ENCODE results near the gene OXCT1. TPM values are rescaled to one million over a fixed set of nuclear protein-coding genes. Genes with fewer than 3 reads are reported as not detected.

Gene OXCT1
- total and polyA plus RNA-seq, 2 of the 8 experiments (the other 6 are each of a cell fraction or from before 2014, with no cell fraction given), result 10.1 to 28.2 TPM

DNA sequence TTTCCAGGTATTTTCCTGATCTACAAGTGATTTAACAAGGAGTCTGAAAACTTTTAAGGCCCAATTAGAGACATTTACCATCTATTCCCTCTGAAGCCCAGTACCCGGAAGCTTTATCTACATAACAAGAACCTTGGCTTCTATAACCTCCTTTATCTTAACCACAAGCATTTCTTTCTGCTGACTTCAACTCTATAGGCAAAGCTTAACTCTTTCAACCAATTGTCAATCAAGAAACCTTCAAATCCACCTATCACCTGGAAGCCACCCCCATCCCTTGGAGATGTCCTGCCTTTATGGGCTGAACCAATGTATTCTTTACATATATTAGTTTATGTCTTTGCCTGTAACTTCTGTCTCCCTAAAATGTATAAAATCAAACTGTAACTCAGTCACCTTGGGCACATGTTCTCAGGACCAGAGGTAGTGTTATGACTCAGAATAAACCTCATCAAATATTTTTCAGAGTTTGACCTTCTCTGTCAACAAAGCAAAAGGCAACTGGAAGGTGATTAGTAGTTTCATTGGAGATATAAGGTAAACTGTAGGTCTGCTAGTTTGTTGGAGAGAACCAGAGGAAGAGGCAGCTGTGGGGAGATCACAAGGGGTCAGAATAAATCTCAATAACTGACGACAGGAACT, 21.0 kb upstream of the OXCT1 start (continued):
- TF ChIP-seq FOSL1 (IDR thresholded peaks at IDR 0.05; ENCODE audit: insufficient read depth, low read depth, low read length), result no peak

Measured in H1 (cell line).